ENCODE measurements around the gene SLAMF7.
A peak's percentile ranks its signal among the peaks of the same experiment; 100 is the strongest.

Gene SLAMF7

GRCh38 chr1:160745551-160745950 is 6.5 kb downstream of the SLAMF7 start:
- DNase-seq (ENCODE audit: low read depth in 2 of 2): no peak

GRCh38 chr1:160746836-160747500 is 7.9 kb downstream of the SLAMF7 start:
- DNase-seq (ENCODE audit: low read depth in 2 of 2): no peak

DNA sequence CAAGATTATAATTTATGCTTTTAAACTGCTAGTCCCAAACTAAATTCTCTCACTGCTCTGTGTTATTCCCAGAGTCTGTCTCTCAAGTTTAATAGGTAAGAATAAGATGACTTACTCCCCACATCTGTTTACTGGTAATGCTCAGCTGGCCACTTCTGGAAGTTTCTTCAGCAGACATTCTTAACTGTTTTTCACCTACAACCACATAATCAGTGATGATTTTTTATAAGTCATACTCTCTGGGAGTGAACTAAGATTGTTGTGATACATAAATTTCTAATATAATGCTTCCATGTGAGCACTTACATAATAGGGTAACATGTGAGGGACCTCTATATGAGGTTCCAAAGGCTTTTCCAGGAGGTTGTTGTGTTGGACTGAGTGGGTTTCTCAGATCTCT is 8.7 kb downstream of the SLAMF7 start:
- DNase-seq (ENCODE audit: low read depth in 2 of 2): no peak

DNA sequence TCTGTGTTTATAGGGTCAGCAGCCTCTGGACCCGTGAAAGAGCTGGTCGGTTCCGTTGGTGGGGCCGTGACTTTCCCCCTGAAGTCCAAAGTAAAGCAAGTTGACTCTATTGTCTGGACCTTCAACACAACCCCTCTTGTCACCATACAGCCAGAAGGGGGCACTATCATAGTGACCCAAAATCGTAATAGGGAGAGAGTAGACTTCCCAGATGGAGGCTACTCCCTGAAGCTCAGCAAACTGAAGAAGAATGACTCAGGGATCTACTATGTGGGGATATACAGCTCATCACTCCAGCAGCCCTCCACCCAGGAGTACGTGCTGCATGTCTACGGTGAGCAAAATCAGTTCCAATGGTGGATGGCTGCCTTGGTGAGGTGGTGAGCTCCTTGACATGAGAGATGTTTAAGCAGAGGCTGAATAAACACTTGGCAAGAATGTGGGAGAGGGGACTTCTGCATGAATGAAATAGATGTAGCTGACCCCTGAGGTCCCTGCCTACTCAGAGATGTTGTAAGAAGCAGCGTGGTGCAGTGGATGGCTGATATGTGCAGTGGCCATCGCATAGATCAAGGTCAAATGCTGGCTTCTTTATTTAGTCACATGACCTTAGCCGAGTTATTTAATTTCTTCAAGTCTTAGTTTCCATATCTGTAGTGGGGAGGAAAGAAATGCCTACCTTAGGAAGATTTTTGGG is 9.3 kb downstream of the SLAMF7 start:
- DNase-seq (ENCODE audit: low read depth in 2 of 2): no peak

- no peak for DNase-seq (ENCODE audit: low read depth in 2 of 2)
These were observed 9.8 kb downstream of the SLAMF7 start for GRCh38 chr1:160748878-160749269.

GRCh38 chr1:160750608-160751007 is 11.6 kb downstream of the SLAMF7 start:
- no peak for DNase-seq (ENCODE audit: low read depth in 2 of 2)

DNA sequence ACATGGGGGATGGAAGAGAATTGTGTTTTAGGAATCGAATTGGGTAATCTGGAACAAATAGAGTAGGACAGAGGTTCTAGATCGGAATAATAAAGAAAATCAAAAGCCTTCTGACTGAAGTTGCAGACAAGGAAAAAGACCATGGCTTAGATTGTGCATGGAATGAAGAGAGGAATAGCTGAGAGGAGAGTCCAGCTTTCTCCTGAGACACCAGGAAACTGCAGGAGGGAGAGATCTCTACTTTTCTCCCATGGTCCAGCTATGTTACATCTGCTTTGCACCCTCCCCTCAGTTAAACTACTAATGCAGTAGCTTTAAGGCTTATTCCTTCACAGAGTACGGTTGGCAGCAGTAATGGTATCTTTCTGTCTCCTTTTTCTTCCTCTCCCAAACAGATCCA is 13.4 kb downstream of the SLAMF7 start:
- no peak for DNase-seq (ENCODE audit: low read depth in 2 of 2)

DNA sequence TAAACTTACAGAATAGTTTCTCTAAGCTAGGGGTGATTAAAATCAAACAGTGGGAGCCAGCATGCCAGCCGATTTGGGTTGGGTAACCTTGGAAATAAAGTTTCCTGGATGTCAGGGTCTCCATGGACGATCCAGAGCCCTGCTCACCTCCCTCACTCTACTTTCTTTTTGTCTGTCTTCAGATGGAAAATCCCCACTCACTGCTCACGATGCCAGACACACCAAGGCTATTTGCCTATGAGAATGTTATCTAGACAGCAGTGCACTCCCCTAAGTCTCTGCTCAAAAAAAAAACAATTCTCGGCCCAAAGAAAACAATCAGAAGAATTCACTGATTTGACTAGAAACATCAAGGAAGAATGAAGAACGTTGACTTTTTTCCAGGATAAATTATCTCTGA is 13.9 kb downstream of the SLAMF7 start:
- DNase-seq (ENCODE audit: low read depth in 2 of 2): no peak

DNA sequence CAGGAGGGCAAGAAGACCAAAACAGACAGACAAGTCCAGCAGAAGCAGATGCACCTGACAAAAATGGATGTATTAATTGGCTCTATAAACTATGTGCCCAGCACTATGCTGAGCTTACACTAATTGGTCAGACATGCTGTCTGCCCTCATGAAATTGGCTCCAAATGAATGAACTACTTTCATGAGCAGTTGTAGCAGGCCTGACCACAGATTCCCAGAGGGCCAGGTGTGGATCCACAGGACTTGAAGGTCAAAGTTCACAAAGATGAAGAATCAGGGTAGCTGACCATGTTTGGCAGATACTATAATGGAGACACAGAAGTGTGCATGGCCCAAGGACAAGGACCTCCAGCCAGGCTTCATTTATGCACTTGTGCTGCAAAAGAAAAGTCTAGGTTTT is 14.5 kb downstream of the SLAMF7 start:
- DNase-seq (ENCODE audit: low read depth in 2 of 2): no peak

DNA sequence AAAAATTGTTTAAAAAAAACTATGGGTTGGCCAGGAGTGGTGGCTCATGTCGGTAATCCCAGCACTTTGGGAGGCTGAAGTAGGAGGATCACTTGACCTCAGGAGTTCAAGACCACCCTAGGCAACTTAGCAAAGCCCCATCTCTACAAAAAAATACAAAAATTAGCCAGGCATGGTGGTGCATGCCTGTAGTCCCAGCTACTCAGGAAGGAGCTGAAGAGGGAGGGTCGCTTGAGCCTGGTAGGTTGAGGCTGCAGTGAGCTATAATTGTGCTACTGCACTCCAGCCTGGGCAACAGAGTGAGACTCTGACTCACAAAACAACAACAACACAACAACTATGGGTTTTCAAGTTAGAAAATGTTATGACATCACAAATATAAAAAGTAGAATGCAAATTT is 16.4 kb downstream of the SLAMF7 start:
- no peak for DNase-seq (ENCODE audit: low read depth in 2 of 2)

DNA sequence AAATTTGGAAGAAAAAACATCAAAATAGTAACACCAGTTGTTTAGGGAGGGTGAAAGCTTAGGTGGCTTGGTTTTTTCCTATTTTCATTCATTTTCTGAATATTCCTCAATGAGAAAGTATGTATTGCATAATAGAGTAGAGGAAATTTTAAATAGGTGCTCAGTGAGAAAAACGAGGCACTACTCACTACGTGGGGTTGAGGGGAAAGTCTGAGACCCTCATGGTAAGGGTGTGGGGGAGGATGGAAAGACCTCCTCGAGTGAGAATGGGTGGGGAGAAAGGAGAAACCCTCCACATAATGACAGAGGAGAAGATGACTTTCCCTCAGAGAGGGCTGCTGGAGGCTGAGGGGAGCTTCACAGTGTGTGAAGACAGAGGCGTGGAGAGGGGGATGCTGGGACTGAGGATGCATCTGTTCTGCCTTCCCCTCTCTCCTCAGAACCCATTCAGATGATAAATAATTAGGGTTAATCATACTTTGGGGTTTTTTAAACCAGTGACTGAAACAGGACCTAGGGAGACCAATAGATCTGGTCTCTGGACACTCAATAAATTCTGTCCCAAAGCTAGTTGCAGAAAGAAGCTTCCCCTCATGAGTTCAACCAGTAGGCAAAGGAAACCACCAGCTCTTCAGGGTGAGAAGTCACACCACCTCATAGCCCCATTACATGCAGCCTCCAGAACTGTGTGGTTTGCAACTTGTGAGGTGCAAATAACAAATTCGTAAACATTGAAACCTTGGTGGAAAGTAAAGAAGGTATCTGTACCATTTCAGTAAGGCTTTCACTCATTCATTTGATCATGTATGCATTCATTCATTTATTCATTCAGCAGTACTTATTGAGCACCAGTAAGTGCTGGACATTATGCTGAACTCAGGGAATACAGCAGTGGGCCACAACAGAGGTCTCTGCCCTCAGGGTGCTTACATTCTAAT is 17.1 kb downstream of the SLAMF7 start:
- no peak for DNase-seq (ENCODE audit: low read depth in 2 of 2)

DNA sequence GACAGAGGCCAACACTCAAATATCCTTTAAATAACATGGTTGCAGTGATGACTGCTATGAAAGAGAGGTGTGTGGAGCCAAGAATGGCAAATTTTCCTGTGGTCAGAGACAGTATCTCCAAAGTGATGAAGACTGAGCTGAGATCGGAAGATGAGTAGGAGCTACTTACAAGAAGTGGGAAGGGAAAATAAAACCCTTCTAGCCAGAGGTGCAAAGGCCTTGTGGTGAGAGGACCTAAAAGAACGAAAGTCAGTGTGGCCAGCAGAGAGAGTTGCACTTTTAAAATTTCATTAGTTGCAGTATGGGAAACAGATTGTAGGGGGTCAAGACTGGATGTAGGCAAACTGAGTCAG is 17.8 kb downstream of the SLAMF7 start:
- DNase-seq (ENCODE audit: low read depth in 2 of 2): no peak

- DNase-seq (ENCODE audit: low read depth in 2 of 2): no peak
These were observed 19.5 kb downstream of the SLAMF7 start for GRCh38 chr1:160758521-160758920.

DNA sequence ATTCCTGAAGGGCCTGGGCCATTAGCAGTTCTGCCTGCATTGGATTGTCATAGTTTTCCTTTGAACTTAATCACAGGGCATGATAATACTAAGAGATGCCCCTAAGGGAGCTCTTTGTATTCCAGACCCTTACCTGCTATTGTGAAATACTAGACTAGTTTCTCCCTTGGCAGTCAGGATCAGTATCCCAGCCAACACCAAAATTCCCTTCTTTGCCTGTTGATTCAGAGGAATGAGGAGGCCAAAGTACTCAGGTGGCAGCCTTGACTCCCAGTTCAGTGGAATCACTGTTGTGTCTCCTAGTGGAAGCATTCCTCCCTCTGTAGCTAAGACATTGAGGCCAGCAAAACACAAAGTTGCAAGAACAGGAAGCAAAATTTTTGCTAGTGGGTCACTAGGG is 20.7 kb downstream of the SLAMF7 start:
- DNase-seq (ENCODE audit: low read depth in 2 of 2): no peak

- DNase-seq (ENCODE audit: low read depth in 2 of 2): no peak
These were observed 22.0 kb downstream of the SLAMF7 start for GRCh38 chr1:160761046-160761445.

GRCh38 chr1:160761886-160762285 is 22.8 kb downstream of the SLAMF7 start:
- DNase-seq (ENCODE audit: low read depth in 2 of 2): no peak

DNA sequence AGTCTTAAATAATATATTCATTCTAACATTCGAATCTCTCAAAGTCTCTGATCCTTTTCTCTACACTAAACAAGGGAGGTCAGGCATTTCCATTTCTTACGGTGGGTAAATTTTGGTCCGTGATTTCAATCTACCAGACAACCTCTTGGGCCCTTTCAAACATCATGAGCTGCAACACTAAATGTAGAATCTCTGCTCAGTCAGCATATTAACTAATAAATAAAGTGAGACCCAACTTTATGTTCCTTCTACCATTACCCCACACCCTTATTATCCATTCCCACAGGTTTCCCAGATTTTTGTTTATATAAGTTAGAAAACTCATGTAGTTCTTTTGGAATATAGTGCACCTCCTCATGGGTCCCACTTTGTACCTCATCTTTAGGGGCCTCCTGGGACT is 24.9 kb downstream of the SLAMF7 start:
- DNase-seq (ENCODE audit: low read depth in 2 of 2): no peak

GRCh38 chr1:160767395-160768294 is 28.6 kb downstream of the SLAMF7 start:
- peak in 1 of 2 donors; percentile 41 for DNase-seq (ENCODE audit: low read depth in 2 of 2)

GRCh38 chr1:160768295-160768657 is 29.2 kb downstream of the SLAMF7 start:
- peak; percentile 77 to 81 for DNase-seq (ENCODE audit: low read depth in 2 of 2)

DNA sequence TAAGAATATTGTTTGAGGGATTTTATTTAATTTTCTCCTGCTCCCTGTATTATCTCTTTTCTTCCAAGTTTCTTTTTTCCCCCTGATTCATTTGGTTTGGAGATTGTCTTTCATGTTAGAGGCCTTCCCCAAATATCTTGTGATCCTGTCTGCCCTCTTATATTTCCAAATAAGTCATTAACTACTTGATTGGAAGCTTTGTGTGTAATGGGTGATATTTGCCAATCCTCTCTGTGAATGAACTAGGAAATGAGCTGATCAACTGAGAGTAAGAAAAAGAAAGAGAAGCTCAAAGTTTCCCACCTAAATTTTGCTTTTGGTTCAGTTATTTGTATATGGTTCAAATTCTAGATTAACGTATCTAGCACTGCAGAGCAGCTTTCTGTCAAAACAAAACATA is 33.3 kb downstream of the SLAMF7 start:
- DNase-seq (ENCODE audit: low read depth in 2 of 2): no peak

DNA sequence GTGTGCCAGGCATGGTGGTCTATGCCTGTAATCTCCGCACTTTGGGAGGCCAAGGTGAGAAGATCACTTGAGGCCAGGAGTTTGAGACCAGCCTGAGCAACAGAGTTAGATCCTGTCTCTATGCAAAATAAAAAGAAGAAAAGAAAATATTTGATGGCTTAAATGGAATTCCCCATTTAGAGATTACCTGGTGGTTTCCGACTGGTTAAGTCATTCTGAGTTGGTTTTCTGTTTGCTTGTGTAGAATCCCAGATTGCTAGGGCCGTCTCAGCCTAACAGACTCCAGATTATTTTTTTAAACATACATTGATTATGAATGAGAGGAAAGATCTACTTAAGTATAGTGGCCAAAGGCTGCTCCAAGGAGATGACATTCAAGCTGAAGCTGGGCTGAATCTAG is 34.0 kb downstream of the SLAMF7 start:
- no peak for DNase-seq (ENCODE audit: low read depth in 2 of 2)

Data from activated CD4-positive, alpha-beta T cell treated with anti-CD3 and anti-CD28 coated beads for 24 hours (primary cell).